Measurements from ENCODE around the gene TRIM27. TPM values are rescaled to one million over a fixed set of nuclear protein-coding genes. Genes with fewer than 3 reads are reported as not detected.
A peak's percentile ranks its signal among the peaks of the same experiment; 100 is the strongest.
"Not testable (repeated sequence)": the region's sequence is repeated elsewhere in the genome, so short reads cannot be mapped to it uniquely, and the experiment has no call there.

Gene TRIM27
- total RNA-seq, 1 donor from 2014 or later, result 53.5 TPM

DNA sequence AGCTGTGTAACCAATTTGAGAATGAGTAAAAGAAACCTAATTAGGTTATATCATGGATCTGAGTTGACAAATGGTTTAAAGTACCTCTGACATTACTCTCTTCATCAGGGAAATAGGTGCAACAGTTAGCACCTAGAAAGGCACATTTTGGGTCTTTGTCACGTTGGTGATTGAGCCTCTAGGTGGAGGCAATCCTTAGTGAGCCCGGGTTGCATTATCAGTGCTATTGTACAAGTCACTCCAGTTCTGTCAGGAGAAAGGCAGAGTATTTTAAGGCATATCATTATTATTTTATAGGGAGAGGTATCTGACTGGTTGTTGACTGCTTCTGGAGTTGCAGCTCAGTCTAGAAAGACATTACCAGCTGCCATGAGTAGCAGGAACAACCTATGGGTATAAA is 54.9 kb downstream of the TRIM27 start:
- TF ChIP-seq CTCF (IDR thresholded peaks at IDR 0.05), result no peak
- DNase-seq (ENCODE audit: low spot score), result no peak
- Mint-ChIP-seq H3K36me3 (ENCODE audit: low read depth) (no peaks in the 10 kb centered on the region), H3K27me3 (ENCODE audit: low read depth) (no peaks in the 10 kb centered on the region), H3K9me3 (ENCODE audit: low read depth) (peaks cover 5% of the 10 kb centered on the region), H3K4me1 (ENCODE audit: low read depth) (peaks cover 12% of the 10 kb centered on the region), H3K4me3 (ENCODE audit: unreplicated experiment) (no peak overlapping the region), H3K27ac (ENCODE audit: unreplicated experiment) (no peak overlapping the region)

DNA sequence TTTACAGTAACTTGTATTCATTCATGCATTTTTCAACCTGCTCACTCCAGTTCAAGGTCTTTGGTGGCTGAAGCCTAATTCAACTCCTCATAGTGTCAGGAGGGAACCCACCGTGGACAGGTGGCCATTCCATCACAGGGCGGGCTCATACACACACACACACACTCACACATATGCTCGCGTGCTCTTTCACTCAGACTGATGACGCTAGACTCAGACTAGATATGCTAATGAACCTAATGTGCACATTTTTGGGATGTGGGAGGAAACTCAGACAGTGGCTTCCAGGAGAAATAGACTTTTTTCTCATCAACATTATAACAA is 56.7 kb downstream of the TRIM27 start:
- no peaks in the 10 kb centered on the region for H3K36me3 Mint-ChIP-seq (ENCODE audit: low read depth)
- no peak for DNase-seq (ENCODE audit: low spot score)
- peaks cover 22% of the 10 kb centered on the region for H3K4me1 Mint-ChIP-seq (ENCODE audit: low read depth)
- H3K9me3 Mint-ChIP-seq (ENCODE audit: low read depth), result peaks cover 5% of the 10 kb centered on the region
- peak overlapping the region; percentile 75 for H3K4me3 Mint-ChIP-seq (ENCODE audit: unreplicated experiment)
- no peaks in the 10 kb centered on the region for H3K27me3 Mint-ChIP-seq (ENCODE audit: low read depth)
- H3K27ac Mint-ChIP-seq (ENCODE audit: unreplicated experiment), result peak overlapping the region; percentile 73
- no peak for TF ChIP-seq CTCF (IDR thresholded peaks at IDR 0.05)

- not testable (repeated sequence) for H3K9me3 Mint-ChIP-seq (ENCODE audit: low read depth); H3K36me3 Mint-ChIP-seq (ENCODE audit: low read depth); H3K27me3 Mint-ChIP-seq (ENCODE audit: low read depth); DNase-seq (ENCODE audit: low spot score)
- peak overlapping the region; percentile 73 for H3K27ac Mint-ChIP-seq (ENCODE audit: unreplicated experiment)
- peak overlapping the region; percentile 75 for H3K4me3 Mint-ChIP-seq (ENCODE audit: unreplicated experiment)
- H3K4me1 Mint-ChIP-seq (ENCODE audit: low read depth), result peaks cover 22% of the 10 kb centered on the region
Observed at GRCh38 chr6:28866205-28867085, 57.3 kb downstream of the TRIM27 start.

DNA sequence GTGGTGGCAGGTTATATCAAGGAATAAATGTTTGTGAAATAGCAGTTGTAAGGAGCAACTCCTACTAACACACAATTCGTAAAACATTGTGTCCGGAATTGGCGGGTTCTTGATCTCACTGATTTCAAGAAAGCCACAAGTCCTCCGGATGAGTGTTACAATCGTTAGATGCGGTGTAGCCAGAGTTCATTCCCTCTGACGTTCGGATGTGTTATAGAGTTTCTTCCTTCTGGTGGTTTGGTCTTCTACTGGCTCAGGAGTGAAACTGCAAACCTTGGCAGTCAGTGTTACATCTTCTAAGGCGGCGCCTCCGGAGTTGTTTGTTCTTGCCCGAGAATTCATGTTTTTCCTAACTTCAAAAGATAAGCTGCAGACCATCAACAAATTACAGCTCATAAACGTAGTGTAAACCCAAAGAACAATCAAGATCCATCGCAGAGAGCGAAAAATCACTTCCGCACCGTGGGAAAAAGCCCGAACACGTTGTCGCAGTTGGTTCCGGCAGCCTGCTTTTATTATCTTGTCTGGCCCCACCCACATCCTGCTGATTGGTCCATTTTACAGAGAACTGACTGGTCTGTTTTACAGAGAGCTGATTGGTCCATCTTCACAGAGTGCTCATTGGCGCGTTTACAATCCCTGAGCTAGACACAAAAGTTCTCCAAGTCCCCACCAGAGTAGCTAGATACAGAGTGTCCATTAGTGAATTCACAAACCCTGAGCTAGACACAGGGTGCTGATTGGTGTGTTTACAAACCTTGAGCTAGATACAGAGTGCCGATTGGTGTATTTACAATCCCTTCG is 58.2 kb downstream of the TRIM27 start:
- DNase-seq (ENCODE audit: low spot score), result no peak
- Mint-ChIP-seq H3K4me3 (ENCODE audit: unreplicated experiment) (peak overlapping the region; percentile 75), H3K36me3 (ENCODE audit: low read depth) (no peaks in the 10 kb centered on the region), H3K4me1 (ENCODE audit: low read depth) (peaks cover 22% of the 10 kb centered on the region), H3K27me3 (ENCODE audit: low read depth) (peaks cover 4% of the 10 kb centered on the region), H3K9me3 (ENCODE audit: low read depth) (peaks cover 5% of the 10 kb centered on the region), H3K27ac (ENCODE audit: unreplicated experiment) (no peak overlapping the region)
- no peak for TF ChIP-seq CTCF (IDR thresholded peaks at IDR 0.05)

DNA sequence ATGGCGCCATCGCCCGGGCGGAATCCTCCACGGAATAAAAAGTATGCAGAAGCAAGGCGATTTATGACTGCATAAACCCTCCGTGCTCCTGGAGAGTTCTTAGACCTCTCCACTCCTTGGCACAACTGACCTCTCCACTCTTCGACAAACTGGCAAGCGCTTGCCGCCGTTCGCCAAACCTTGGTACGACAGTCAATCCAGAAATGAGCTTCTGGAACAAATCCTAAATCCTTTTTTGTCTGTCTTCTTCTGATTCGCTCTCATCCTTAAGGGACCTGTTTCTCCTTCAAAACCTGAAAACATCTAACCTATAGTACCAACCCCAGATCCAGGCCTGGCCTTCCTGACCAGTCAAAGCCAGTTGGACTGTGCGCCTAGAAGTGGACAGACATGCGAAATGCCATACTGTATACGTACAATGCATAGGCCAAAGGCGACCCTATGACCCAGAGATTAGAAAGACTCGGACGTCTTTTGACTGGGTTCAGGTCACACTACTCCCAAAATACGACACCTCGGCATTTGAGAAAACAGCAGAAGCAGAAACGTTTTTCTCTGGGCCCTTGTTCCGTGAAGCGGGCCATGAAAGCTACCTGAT is 59.4 kb downstream of the TRIM27 start:
- TF ChIP-seq CTCF (IDR thresholded peaks at IDR 0.05), result peak; percentile 67
- Mint-ChIP-seq H3K27me3 (ENCODE audit: low read depth) (peaks cover 9% of the 10 kb centered on the region), H3K4me3 (ENCODE audit: unreplicated experiment) (peak overlapping the region; percentile 90), H3K27ac (ENCODE audit: unreplicated experiment) (peak overlapping the region; percentile 90), H3K36me3 (ENCODE audit: low read depth) (no peaks in the 10 kb centered on the region), H3K4me1 (ENCODE audit: low read depth) (peaks cover 22% of the 10 kb centered on the region), H3K9me3 (ENCODE audit: low read depth) (peaks cover 5% of the 10 kb centered on the region)
- no peak for DNase-seq (ENCODE audit: low spot score)
